ENCODE data around the gene GRHL1.

DNA sequence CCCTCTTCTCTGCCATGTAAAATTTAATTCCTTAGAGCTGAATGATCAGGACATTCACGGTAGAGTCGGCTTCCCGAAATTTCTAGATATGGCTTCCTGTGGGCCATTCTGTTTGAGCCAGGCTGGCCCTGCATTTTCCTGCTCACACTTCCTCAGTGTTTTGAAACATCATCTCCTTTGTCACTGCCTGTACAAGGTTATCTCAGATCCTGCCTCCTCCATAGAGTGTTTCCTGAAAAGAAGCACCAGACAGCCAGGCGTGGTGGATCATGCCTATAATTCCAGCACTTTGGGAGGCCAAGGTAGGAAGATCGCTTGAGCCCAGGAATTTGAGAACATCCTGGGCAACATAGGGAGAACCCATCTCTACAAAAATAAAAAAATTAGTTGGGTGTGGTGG lies 43.6 kb downstream of the GRHL1 start:
- TF ChIP-seq RXRA (IDR thresholded peaks at IDR 0.05) (no peak), TAF1 (conservative IDR thresholded peaks at IDR 0.05) (no peak), HNF4A (conservative IDR thresholded peaks at IDR 0.05) (no peak), REST (IDR thresholded peaks at IDR 0.05) (no peak), FOXA1 (IDR thresholded peaks at IDR 0.05) (no peak), RAD21 (IDR thresholded peaks at IDR 0.05) (no peak), HNF4G (IDR thresholded peaks at IDR 0.05) (no peak), GABPA (IDR thresholded peaks at IDR 0.05 in 1 of 2, conservative IDR thresholded peaks at IDR 0.05 in 1 of 2) (no peak), YY1 (IDR thresholded peaks at IDR 0.05) (no peak)
- TF ChIP-seq, protein P1, sequence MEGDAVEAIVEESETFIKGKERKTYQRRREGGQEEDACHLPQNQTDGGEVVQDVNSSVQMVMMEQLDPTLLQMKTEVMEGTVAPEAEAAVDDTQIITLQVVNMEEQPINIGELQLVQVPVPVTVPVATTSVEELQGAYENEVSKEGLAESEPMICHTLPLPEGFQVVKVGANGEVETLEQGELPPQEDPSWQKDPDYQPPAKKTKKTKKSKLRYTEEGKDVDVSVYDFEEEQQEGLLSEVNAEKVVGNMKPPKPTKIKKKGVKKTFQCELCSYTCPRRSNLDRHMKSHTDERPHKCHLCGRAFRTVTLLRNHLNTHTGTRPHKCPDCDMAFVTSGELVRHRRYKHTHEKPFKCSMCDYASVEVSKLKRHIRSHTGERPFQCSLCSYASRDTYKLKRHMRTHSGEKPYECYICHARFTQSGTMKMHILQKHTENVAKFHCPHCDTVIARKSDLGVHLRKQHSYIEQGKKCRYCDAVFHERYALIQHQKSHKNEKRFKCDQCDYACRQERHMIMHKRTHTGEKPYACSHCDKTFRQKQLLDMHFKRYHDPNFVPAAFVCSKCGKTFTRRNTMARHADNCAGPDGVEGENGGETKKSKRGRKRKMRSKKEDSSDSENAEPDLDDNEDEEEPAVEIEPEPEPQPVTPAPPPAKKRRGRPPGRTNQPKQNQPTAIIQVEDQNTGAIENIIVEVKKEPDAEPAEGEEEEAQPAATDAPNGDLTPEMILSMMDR (IDR thresholded peaks at IDR 0.05; ENCODE audit: low read depth, low read length, missing input control), result no peak
- TF ChIP-seq, protein P2, sequence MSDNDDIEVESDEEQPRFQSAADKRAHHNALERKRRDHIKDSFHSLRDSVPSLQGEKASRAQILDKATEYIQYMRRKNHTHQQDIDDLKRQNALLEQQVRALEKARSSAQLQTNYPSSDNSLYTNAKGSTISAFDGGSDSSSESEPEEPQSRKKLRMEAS (IDR thresholded peaks at IDR 0.05), result no peak
- TF ChIP-seq, protein P3, sequence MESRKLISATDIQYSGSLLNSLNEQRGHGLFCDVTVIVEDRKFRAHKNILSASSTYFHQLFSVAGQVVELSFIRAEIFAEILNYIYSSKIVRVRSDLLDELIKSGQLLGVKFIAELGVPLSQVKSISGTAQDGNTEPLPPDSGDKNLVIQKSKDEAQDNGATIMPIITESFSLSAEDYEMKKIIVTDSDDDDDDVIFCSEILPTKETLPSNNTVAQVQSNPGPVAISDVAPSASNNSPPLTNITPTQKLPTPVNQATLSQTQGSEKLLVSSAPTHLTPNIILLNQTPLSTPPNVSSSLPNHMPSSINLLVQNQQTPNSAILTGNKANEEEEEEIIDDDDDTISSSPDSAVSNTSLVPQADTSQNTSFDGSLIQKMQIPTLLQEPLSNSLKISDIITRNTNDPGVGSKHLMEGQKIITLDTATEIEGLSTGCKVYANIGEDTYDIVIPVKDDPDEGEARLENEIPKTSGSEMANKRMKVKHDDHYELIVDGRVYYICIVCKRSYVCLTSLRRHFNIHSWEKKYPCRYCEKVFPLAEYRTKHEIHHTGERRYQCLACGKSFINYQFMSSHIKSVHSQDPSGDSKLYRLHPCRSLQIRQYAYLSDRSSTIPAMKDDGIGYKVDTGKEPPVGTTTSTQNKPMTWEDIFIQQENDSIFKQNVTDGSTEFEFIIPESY (IDR thresholded peaks at IDR 0.05), result no peak

All from liver (tissue), 3 donors.